GM12874 (cell line): ENCODE measurements around the gene GNG14.

Experiments used
- CTCF ChIP-seq: IDR thresholded peaks from 2 replicates; pipeline ENCODE4 v1.5.1; 2011; ENCODE audit warnings: low read depth, mild to moderate bottlenecking, control low read depth, low read length, moderate library complexity; ENCODE audit not compliant: insufficient read depth

GNG14 gene

GRCh38 chr19:12737835-12738351 is 50.1 kb downstream of the GNG14 start:
- TF ChIP-seq CTCF, result no peak
